Keratinocyte (primary cell): ENCODE results near the gene EXOC6B. TPM values are rescaled to one million over a fixed set of nuclear protein-coding genes. Genes with fewer than 3 reads are reported as not detected.

Experiments
- DNase-seq: peaks from one replicate; pipeline ENCODE4 v3.0.0-alpha.2; 2011; ENCODE audit warnings: low read depth, missing footprints, low spot score
- FAIRE-seq: peaks from 2 replicates; lab custom pipeline; 2011; peaks lifted over from hg19 to GRCh38; lab: Jason Lieb, UNC
- H2AFZ ChIP-seq: 2 replicates; pipeline ENCODE4 v1.6.0; 2012; ENCODE audit warnings: low read length, control low read depth, inconsistent platforms; ENCODE audit not compliant: control insufficient read depth
- H3K27ac ChIP-seq: 2 replicates; pipeline ENCODE4 v1.5.1; 2011; ENCODE audit warnings: low read length; ENCODE audit not compliant: control insufficient read depth, insufficient read depth
- H3K27me3 ChIP-seq: 3 replicates; pipeline ENCODE4 v1.6.0; 2011; ENCODE audit warnings: low read length; ENCODE audit not compliant: control insufficient read depth, insufficient read depth; ENCODE audit errors: extremely low read depth
- H3K36me3 ChIP-seq, 2 experiments: 2 replicates in 1 of 2; 3 replicates in 1 of 2; pipeline ENCODE4 v1.5.1; 2011; ENCODE audit warnings: low read length in 2 of 2, mild to moderate bottlenecking in 1 of 2; ENCODE audit not compliant: control insufficient read depth in 2 of 2, insufficient read depth in 2 of 2; ENCODE audit errors: extremely low read depth in 1 of 2
- H3K4me1 ChIP-seq: 3 replicates; pipeline ENCODE4 v1.5.1; 2011; ENCODE audit warnings: low read length; ENCODE audit not compliant: control insufficient read depth, insufficient read depth; ENCODE audit errors: extremely low read depth
- H3K4me2 ChIP-seq: 3 replicates; pipeline ENCODE4 v1.6.0; 2011; ENCODE audit warnings: low read depth, low read length; ENCODE audit not compliant: control insufficient read depth, insufficient read depth; ENCODE audit errors: extremely low read depth
- H3K4me3 ChIP-seq, 3 experiments: fragments of 200-600 bp in 1 of 3; sonication (generic) in 1 of 3; 2 replicates in 2 of 3; 3 replicates in 1 of 3; pipeline ENCODE4 v1.5.1; 2011 to 2016; ENCODE audit warnings: low read length in 3 of 3, mild to moderate bottlenecking in 3 of 3, control low read depth in 2 of 3, inconsistent platforms in 1 of 3, low read depth in 1 of 3, mixed read lengths in 1 of 3, mixed run types in 1 of 3, moderate library complexity in 1 of 3; ENCODE audit not compliant: control insufficient read depth in 2 of 3, insufficient read depth in 2 of 3; ENCODE audit errors: extremely low read depth in 1 of 3
- H3K79me2 ChIP-seq: 2 replicates; pipeline ENCODE4 v1.6.0; 2012; ENCODE audit warnings: low read length; ENCODE audit not compliant: control insufficient read depth, insufficient read depth
- H3K9ac ChIP-seq: 3 replicates; pipeline ENCODE4 v1.6.0; 2011; ENCODE audit warnings: low read length; ENCODE audit not compliant: control insufficient read depth, insufficient read depth; ENCODE audit errors: extremely low read depth
- H3K9me1 ChIP-seq: 3 replicates; pipeline ENCODE4 v1.6.0; 2011; ENCODE audit warnings: low read length; ENCODE audit not compliant: control insufficient read depth, insufficient read depth; ENCODE audit errors: extremely low read depth
- H3K9me3 ChIP-seq: 2 replicates; pipeline ENCODE4 v1.5.1; 2012; ENCODE audit warnings: low read depth, low read length; ENCODE audit not compliant: control insufficient read depth
- H4K20me1 ChIP-seq: 3 replicates; pipeline ENCODE4 v1.6.0; 2011; ENCODE audit warnings: low read length; ENCODE audit not compliant: control insufficient read depth, insufficient read depth; ENCODE audit errors: extremely low read depth
- CTCF ChIP-seq, 3 experiments: IDR thresholded peaks in 1 of 3; conservative IDR thresholded peaks in 1 of 3; optimal IDR thresholded peaks in 1 of 3; 2 replicates in 2 of 3; 3 replicates in 1 of 3; pipeline versions ENCODE3 to v1.5.1; 2011; ENCODE audit warnings: low read length in 3 of 3, mild to moderate bottlenecking in 3 of 3, moderate library complexity in 2 of 3, control low read depth in 1 of 3, inconsistent platforms in 1 of 3; ENCODE audit not compliant: insufficient read depth in 2 of 3; ENCODE audit errors: extremely low read depth in 1 of 3
- EZH2 ChIP-seq: IDR thresholded peaks from one replicate; pipeline ENCODE4 v1.6.1; 2012; ENCODE audit warnings: inconsistent platforms, mild to moderate bottlenecking, low read length, moderate library complexity
- dilution Hi-C: fragments of 300-500 bp; cut with MboI; formaldehyde crosslinking; loops from one replicate; pipeline ENCODE4 v1.7.0; 2020; ENCODE audit warnings: low sequenced_read_pairs; ENCODE audit not compliant: extremely low pct_ligation_motif_present
- polyA plus RNA-seq, 5 experiments: library from polyadenylated mRNA; depleted of rRNA in 3 of 5; stranded (reverse) in 3 of 5; stranded (forward) in 1 of 5; unstranded in 1 of 5; fragments of >200 nt; gene quantifications; 1 replicate in 1 of 5; 2 replicates in 3 of 5; 3 replicates in 1 of 5; pipeline versions ENCODE4 v1.2.1 to v1.2.3, GENCODE V29; 2011 to 2012; ENCODE audit warnings: missing spikeins in 2 of 5, low read depth in 1 of 5, low replicate concordance in 1 of 5

The EXOC6B gene
- polyA plus RNA-seq, 1 donor (not counting 4 experiments of a cell fraction or from before 2014, with no cell fraction given), result 37.3 TPM

- H3K9ac ChIP-seq, result no peak overlapping the region
- FAIRE-seq, result no peak
- no peak for TF ChIP-seq CTCF (optimal IDR thresholded peaks at IDR 0.05 in 1 of 3, IDR thresholded peaks at IDR 0.05 in 1 of 3, conservative IDR thresholded peaks at IDR 0.05 in 1 of 3; ENCODE audit: extremely low read depth in 1 of 3, insufficient read depth in 2 of 3, low read length in 3 of 3)
- no peak for TF ChIP-seq EZH2
- no peak overlapping the region for H2AFZ ChIP-seq
- H3K36me3 ChIP-seq, result no peaks in the 10 kb centered on the region
- no peak overlapping the region for H3K4me3 ChIP-seq
- H3K9me1 ChIP-seq, result no peaks in the 10 kb centered on the region
- H3K79me2 ChIP-seq, result peaks cover 38% of the 10 kb centered on the region
- H4K20me1 ChIP-seq, result no peaks in the 10 kb centered on the region
- DNase-seq, result no peak
- no peaks in the 10 kb centered on the region for H3K9me3 ChIP-seq
- peaks cover 7% of the 10 kb centered on the region for H3K4me1 ChIP-seq
- no peaks in the 10 kb centered on the region for H3K27me3 ChIP-seq
- no peak overlapping the region for H3K27ac ChIP-seq
- dilution Hi-C loops, result loop anchor here (5.0 kb wide), 1 partner anchor 52 kb away; no protein-coding TSS in a partner anchor
- no peak overlapping the region for H3K4me2 ChIP-seq
Measured at GRCh38 chr2:72800492-72800891, 25.3 kb downstream of the EXOC6B start.

- FAIRE-seq, result no peak
- H3K4me3 ChIP-seq, result no peak overlapping the region
- peaks cover 50% of the 10 kb centered on the region for H3K79me2 ChIP-seq
- no peaks in the 10 kb centered on the region for H3K9me3 ChIP-seq
- no peaks in the 10 kb centered on the region for H3K36me3 ChIP-seq
- no peaks in the 10 kb centered on the region for H4K20me1 ChIP-seq
- TF ChIP-seq EZH2 (no peak), CTCF (optimal IDR thresholded peaks at IDR 0.05 in 1 of 3, IDR thresholded peaks at IDR 0.05 in 1 of 3, conservative IDR thresholded peaks at IDR 0.05 in 1 of 3; ENCODE audit: extremely low read depth in 1 of 3, insufficient read depth in 2 of 3, low read length in 3 of 3) (no peak)
- no peak overlapping the region for H3K27ac ChIP-seq
- H3K27me3 ChIP-seq, result no peaks in the 10 kb centered on the region
- no peak overlapping the region for H2AFZ ChIP-seq
- no peak for DNase-seq
- H3K9me1 ChIP-seq, result no peaks in the 10 kb centered on the region
- peaks cover 20% of the 10 kb centered on the region for H3K4me1 ChIP-seq
- dilution Hi-C loops, result no loop called here
- H3K4me2 ChIP-seq, result no peak overlapping the region
- H3K9ac ChIP-seq, result no peak overlapping the region
Measured at GRCh38 chr2:72797740-72798139, 28.1 kb downstream of the EXOC6B start.
